GM21360 (cell line): Measurements from ENCODE around the gene TTN.
"Not testable (repeated sequence)": the region's sequence is repeated elsewhere in the genome, so short reads cannot be mapped to it uniquely, and the experiment has no call there.

Experiments used
- ATAC-seq: cut with Tn5 transposase; IDR thresholded peaks from one replicate; pipeline ENCODE4 v1.9.1; 2021; ENCODE audit warnings: mild to moderate bottlenecking, moderate library complexity; ENCODE audit not compliant: unreplicated experiment

The TTN gene

GRCh38 chr2:178542569-178542968 lies 264.7 kb downstream of the TTN start:
- no peak for ATAC-seq

DNA sequence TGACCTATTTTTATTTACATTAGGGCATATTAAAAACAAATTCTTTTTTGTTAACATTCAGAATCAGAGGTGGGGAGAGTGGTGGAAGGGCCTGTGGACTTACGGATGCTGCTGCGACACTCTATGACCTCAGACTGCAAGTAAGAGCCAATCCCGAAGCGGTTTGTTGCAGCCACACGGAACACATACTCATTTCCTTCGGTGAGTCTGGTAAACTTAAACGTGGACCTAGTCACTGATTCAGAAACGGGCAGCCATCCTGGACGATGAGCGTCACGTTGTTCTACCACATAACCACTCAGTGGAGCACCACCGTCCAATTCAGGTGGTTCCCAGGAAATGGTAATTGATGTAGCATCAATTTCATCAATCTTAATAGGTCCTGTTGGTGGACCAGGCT lies 265.1 kb downstream of the TTN start:
- no peak for ATAC-seq

- no peak for ATAC-seq
Observed at GRCh38 chr2:178536037-178536436, 271.2 kb downstream of the TTN start.

DNA sequence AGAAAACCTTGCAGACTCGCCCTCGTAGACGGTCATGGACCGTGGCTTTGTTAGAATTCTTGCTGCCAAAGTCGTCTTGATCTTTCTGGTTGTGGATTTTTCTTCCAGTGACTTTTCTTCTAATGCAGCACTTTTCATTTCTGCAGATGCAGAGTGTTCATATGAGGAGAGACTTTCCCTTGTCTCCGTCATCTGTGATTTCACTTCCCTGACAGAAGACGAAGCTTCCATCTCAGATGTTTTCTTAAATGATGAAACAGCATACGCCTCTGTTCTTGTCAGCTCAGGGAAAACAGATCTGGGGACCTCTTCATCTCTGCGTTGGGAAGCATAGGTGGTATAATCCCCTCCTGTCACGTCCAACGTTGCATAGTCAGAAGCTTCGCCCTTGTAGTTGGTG lies 276.1 kb downstream of the TTN start:
- ATAC-seq = no peak

GRCh38 chr2:178530625-178531142 lies 276.5 kb downstream of the TTN start:
- ATAC-seq = peak; percentile 93

DNA sequence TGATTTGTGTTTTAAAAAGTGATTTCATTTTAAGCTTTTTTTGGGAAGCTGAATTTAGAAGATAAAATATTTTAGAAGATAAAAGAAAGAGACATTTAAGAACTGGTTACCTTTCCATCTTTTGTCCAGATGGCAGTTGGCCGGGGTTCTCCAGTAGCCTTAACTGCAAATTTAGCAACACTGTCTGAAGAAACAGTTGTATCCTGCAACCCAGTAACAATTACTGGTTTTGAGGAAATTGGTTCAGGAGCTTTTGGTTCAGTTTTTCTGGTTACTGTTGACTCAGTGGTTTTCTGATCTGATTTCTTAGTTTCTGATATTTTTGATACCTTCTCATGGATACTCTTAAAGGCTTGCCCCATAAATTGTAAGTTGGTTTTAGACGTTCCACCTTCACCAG lies 277.1 kb downstream of the TTN start:
- ATAC-seq = peak; percentile 1

- ATAC-seq = no peak
Observed at GRCh38 chr2:178529194-178529593, 278.0 kb downstream of the TTN start.

DNA sequence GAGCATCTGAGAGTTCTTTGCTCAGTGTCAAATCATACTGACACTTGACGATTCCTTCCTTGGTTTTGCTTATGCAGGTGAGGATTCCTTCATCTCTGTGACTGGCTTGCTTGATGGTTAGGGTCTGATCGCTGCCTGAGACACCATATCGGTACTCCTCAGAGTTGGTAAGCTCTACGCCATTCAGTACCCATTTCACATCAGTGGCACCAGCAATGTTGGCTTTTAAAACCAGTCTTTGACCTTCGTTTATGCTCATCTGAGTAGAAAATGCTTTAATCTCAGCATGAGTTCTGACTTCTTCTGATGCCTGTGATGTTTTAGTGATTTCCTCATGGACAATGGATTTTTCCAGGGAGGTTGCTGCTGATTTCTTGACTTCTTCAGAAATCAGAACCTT lies 278.6 kb downstream of the TTN start:
- no peak for ATAC-seq

- no peak for ATAC-seq
Observed at GRCh38 chr2:178527592-178527991, 279.6 kb downstream of the TTN start.

DNA sequence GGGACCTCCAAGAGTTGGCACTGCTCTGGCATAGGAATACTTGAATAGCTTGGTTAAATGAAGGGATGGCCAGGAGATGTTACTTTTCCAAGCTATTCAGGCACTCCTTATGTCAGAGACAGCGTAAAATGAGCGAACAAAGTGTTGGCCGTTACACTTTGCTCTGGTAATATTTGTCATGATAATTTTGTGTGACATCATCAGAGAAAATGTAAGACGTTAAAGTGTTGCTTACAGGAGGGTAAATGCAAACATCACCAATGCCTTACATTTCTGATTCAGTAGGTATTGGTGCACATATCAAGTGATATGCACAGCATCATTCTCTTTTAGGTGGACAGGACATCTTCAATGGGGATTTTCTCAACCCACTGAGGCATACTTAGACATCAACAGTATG lies 281.0 kb downstream of the TTN start:
- no peak for ATAC-seq

DNA sequence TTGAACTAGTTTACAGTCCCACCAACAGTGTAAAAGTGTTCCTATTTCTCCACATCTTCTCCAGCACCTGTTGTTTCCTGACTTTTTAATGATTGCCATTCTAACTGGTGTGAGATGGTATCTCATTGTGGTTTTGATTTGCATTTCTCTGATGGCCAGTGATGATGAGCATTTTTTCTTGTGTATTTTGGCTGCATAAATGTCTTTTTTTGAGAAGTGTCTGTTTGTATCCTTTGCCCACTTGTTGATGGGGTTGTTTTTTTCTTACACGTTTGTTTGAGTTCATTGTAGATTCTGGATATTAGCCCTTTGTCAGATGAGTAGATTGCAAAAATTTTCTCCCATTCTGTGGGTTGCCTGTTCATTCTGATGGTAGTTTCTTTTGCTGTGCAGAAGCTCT lies 281.8 kb downstream of the TTN start:
- not testable (repeated sequence) for ATAC-seq

- ATAC-seq = not testable (repeated sequence)
Observed at GRCh38 chr2:178525010-178525409, 282.2 kb downstream of the TTN start.

DNA sequence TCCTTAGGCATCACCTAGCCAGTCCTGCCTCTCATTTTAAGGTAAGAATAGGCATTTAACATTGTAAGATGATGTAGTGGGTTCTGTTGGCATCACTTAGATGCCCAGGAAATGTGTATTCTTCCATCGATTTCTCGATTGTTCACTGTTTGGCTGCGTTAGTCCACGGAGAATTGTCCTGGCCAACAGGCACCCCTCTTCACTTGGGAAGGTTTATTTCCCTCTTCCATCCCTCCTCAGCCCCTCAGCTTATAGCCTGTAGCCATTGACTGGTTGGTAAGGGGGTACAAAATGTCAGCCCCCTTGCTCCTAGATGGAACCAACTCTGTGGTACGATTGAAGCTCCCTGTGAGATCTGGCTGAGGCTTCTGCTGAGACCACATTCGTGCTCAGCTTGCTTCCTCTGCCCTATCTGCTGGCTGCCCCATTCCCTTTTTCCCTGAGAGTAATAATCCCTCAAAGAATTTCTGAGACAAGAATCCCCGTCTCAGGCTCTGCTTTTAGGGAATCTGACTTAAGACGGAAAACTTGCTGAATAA lies 283.6 kb downstream of the TTN start:
- ATAC-seq = no peak

DNA sequence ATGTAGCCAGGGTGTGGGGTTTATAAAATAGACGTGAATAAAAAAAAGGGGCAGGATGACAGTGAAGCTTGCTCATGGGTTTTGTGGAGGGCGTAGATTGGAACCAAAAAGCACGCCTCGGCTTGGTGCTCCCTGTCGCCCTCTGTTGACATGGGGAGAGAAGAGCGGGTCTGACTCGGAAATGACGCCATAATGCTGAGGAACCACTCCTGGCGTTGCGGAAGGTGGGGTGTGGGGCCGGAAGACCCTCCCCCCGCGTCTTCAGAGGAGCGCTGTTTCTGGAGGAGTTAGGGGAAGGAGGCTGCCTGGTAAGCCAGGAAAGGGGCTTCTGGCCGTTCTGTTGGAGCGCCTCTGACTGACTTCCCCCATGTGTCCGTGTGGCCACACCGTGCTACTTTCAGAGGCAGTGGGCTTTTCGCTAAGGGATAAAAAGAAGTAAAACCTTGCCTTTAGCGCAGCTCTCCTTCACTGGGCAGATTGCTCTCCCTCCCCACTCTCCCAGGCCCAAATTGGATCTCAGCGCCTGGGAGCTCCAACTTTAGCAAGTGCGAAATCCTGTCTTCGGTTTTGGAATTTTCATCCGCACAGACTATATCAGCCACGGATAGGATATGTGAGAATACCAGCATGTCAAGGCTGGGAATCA lies 284.1 kb downstream of the TTN start:
- ATAC-seq = peak; percentile 95

DNA sequence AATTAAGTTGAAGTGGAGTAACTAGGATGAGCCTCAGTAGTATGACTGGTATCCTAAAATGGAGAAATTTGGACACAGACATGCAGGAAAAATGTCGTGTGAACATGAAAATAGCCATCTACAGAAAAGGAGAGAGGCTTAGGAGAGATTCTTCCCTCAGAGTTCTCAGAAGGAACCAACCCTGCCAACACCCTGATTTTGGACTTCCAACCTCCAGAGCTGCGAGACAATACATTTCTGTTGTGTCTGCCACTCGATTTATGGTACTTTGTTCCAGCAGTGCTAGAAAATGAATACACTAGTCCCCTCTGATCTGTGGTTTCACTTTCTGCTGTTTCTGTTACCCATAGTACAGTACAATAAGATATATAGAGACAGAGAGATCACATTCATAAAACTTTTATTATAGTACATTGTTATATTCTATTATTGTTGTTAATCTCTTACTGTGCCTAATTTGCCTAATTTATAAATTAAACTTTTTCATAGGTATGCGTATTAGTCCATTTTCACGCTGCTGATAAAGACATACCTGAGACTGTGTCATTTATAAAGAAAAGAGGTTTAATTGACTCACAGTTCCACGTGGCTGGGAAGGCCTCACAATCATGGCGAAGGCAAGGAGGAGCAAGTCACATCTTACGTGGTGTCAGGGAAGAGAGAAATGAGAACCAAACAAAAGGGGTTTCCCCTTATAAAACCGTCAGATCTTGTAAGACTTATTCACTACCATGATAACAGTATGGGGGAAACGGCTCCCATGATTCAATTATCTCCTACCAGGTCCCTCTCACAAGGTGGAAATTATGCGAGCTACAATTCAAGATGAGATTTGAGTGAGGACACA lies 285.7 kb downstream of the TTN start:
- no peak for ATAC-seq

DNA sequence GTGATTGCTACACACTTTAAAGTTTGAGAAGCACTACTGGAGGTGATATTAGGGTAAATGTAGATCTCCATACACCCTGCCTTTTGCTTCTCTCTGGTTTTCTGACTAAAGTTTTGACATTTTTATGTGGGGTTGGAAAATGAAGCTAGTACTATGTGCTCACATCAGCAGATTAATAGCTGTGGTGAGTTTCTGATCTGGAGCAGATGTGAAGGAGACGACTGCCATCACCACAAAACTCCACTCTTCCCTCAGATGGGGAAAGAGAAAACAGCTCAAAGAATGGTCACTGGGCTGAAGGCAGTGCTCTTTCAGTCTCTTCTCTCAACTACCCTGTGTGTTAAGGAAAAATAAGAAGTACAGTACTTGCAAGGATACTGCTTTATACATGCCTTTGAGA lies 289.7 kb downstream of the TTN start:
- ATAC-seq = no peak

GRCh38 chr2:178514664-178515063 lies 292.6 kb downstream of the TTN start:
- no peak for ATAC-seq

DNA sequence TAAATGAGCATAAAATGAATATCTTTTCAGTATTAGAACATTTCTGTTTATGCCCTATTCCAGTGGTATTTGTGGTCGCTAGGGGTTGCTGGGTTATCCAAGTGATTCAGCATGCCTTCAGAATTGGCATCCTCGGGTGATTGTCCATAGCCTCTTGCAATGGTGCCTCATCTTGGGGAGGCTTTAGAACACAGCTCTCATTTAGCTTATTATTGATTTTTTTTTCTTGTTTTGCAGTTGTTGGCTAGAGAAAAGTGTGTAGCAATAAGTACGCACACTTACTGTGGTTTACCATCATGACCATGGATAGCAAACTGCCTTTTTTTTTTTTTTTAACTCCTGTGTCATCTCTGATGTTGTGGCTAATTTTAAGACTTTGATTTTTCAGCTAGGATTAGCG lies 293.3 kb downstream of the TTN start:
- no peak for ATAC-seq

DNA sequence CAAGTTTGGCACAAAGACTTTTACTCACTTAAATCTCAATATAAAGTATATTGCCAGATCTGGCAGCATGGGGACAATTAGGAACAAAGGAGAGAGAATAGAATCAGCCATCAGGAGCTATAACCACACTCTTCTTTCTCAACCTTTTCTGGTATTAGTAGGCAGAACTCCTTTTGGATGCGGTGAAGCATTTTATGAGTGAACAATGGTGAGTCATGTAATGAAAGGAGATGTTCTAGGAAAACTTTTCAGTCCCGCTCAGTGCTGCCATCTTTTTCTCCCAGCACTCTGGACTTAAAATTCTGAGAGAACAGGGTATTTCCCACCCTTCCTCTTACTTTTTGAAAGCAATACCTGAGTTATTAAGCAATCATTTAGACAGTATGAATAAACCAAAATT lies 294.7 kb downstream of the TTN start:
- ATAC-seq = no peak

DNA sequence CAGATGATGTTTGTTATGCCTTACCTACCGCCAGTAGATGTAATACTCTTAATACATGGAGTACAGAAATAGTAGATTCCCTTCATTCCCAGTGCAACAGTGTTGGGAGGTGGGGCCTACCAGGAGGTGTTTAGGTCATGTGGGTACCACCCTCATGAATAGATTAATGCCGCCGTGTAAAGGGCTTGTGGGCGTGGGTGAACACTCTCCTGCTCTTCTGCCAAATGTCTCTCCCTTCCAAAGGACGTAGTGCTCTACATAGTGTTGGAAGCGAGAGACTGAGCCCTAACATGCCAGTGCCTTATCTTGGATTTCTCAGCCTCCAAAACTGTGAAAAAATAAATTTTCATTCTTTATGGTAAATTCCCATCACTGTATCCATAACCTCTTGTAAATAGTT lies 296.8 kb downstream of the TTN start:
- ATAC-seq = no peak

DNA sequence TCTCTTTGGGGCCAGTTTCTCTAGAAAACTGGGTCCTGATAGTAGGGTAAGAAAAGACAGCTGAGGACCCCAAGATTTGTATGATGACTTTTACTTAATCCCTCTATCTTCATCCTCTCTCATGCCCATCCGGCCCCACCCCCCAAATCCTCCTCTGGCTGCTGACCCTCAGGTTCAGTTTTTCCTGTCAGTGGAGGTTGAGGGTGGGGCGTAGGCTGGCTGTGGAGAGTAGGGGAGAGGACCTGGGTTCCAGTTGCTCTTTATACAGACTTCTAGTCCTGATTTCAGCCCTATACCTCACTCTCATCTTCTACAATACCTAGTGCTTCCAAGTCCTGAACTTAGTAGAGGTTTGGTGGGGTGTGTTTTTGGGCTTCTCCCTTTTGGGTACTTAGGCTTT lies 298.6 kb downstream of the TTN start:
- no peak for ATAC-seq

DNA sequence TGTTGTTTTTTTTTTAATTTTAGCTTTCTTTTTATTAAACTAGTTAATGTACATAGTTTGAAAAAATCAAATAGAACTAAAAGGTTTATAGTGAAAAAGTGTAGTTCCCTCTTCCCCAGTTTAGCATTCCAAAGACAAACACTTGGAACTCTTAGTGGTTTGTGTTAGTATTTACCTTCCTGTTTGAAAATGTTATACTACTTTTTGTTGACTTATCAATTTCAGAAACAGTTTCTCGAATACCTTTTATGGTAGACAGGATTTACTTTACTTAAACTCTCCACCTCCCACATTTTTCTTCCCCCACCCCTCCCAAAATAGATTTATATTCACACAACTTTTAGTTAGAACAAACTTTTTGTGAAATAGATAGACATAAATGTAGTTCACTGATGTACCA lies 300.3 kb downstream of the TTN start:
- ATAC-seq = peak; percentile 12
